Amniotic stem cell (primary cell): Measurements from ENCODE around the gene VPS29.

Experiments used
- DNase-seq: peaks from one replicate; lab custom pipeline; 2025; lab: John Stamatoyannopoulos, UW

Gene VPS29

DNA sequence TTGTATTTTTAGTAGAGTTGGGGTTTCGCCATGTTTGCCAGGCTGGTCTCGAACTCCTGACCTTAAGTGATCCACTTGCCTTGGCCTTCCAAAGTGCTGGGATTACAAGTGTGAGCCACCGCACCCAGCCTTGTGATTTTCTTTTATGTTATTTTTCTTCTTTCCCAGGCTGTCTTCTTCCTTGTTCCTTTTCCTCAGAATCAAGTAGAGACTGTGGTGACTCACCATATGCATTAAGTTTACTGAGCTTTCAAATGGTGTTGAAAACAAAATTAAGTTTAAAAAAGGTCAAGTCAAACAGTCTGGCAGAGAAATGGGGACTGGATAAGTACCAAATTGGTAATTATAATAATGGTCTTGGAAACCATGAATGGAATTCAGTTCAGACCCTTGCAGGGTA lies 57.5 kb downstream of the VPS29 start:
- no peak for DNase-seq
